Caco-2 (cell line): ENCODE measurements around the gene MASP1. TPM values are rescaled to one million over a fixed set of nuclear protein-coding genes. Genes with fewer than 3 reads are reported as not detected.

ENCODE experiments used
- BruUV-seq: library from RNA; stranded (reverse); fragments of 400-500 nt; replicated peaks from 2 replicates; lab custom pipeline; 2021; lab: Mats Ljungman, UMichigan
- CTCF ChIA-PET: fragments of 300-600 bp; sonication (Branson Sonifier 250); formaldehyde crosslinking; loops from one replicate; lab custom pipeline; 2022; ENCODE audit warnings: antibody characterized with exemption; lab: Charles Lee
- POLR2A ChIA-PET: fragments of 300-600 bp; sonication (Branson Sonifier 250); formaldehyde crosslinking; loops from one replicate; lab custom pipeline; 2022; ENCODE audit warnings: antibody characterized with exemption; lab: Charles Lee
- DNase-seq, 2 experiments: peaks; one replicate each; pipeline versions ENCODE4 v3.0.0 to v3.0.0-alpha.2; 2020 to 2022
- H3K27me3 ChIP-seq: replicated peaks from 2 replicates; pipeline ENCODE4 v1.6.0; 2011; ENCODE audit warnings: low read length; ENCODE audit not compliant: control insufficient read depth, insufficient read depth
- H3K36me3 ChIP-seq: 2 replicates; pipeline ENCODE4 v1.5.1; 2011; ENCODE audit warnings: low read length; ENCODE audit not compliant: control insufficient read depth, insufficient read depth
- H3K4me1 ChIP-seq: fragments of 250-450 bp; sonication (Bioruptor Pico); 2 replicates; pipeline ENCODE4 v1.5.1; 2020; ENCODE audit warnings: mild to moderate bottlenecking
- H3K4me3 ChIP-seq: 2 replicates; pipeline ENCODE4 v1.5.1; 2011; ENCODE audit warnings: low read depth, mild to moderate bottlenecking, control low read depth, low read length
- H3K9me3 ChIP-seq: fragments of 250-450 bp; sonication (Bioruptor Pico); 2 replicates; pipeline ENCODE4 v1.5.1; 2020; ENCODE audit warnings: mild to moderate bottlenecking, moderate library complexity
- H3K27ac Mint-ChIP-seq: one replicate; pipeline ENCODE4 v1.8.0; 2022; ENCODE audit warnings: mixed read lengths; ENCODE audit not compliant: unreplicated experiment
- H3K27me3 Mint-ChIP-seq: one replicate; pipeline ENCODE4 v1.8.0; 2022; ENCODE audit warnings: mixed read lengths; ENCODE audit not compliant: insufficient read depth, unreplicated experiment
- H3K36me3 Mint-ChIP-seq: one replicate; pipeline ENCODE4 v1.8.0; 2022; ENCODE audit warnings: mild to moderate bottlenecking, mixed read lengths; ENCODE audit not compliant: insufficient read depth, unreplicated experiment
- H3K4me1 Mint-ChIP-seq: one replicate; pipeline ENCODE4 v1.8.0; 2022; ENCODE audit warnings: low read depth, mixed read lengths; ENCODE audit not compliant: unreplicated experiment
- H3K4me3 Mint-ChIP-seq: one replicate; pipeline ENCODE4 v1.8.0; 2022; ENCODE audit warnings: mild to moderate bottlenecking, moderate library complexity, mixed read lengths; ENCODE audit not compliant: unreplicated experiment
- H3K9me3 Mint-ChIP-seq: one replicate; pipeline ENCODE4 v1.8.0; 2022; ENCODE audit warnings: mixed read lengths; ENCODE audit not compliant: unreplicated experiment
- intact Hi-C: fragments of 100-400 bp; cut with micrococcal nuclease; formaldehyde crosslinking; loops from one replicate; pipeline ENCODE4 v1.10.0; 2022; ENCODE audit not compliant: unreplicated experiment
- total RNA-seq: library from RNA; stranded (reverse); gene quantifications from 2 replicates; pipeline ENCODE4 v1.2.3, GENCODE V29; 2022
- TF ChIP-seq, protein P1 (sequence below), 2 experiments: fragments of 200-600 bp in 1 of 2; IDR thresholded peaks; 1 replicate in 1 of 2; 2 replicates in 1 of 2; pipeline versions ENCODE4 v1.5.1 to v1.8.0; 2011 to 2022; ENCODE audit warnings: antibody characterized with exemption in 1 of 2, control low read depth in 1 of 2, inconsistent platforms in 1 of 2, low read depth in 1 of 2, low read length in 1 of 2, mild to moderate bottlenecking in 1 of 2, moderate library complexity in 1 of 2; ENCODE audit not compliant: insufficient read depth in 1 of 2, severe bottlenecking in 1 of 2, unreplicated experiment in 1 of 2

Gene MASP1
- total RNA-seq, 1 experiment from 2014 or later: not detected

DNA sequence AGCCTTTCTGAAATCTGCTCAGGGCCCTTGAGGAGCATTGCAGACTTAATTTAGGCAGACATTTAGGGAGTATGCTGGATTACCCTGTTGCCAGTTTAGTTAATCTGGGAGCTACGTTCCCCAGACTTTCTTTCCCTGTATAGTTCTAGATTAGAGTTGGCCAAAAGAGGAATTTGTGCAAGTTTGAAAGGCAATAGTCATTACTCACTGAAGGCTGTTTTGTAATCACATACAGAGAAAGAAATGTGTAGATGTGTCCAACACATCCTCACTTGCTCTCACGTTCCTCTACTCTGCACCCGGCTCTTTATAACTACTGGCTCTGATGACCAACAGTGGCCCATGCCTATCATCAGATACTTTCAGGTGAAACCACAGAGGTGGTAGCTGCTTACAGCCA lies 24.2 kb downstream of the MASP1 start:
- H3K9me3 Mint-ChIP-seq: no peaks in the 10 kb centered on the region

DNA sequence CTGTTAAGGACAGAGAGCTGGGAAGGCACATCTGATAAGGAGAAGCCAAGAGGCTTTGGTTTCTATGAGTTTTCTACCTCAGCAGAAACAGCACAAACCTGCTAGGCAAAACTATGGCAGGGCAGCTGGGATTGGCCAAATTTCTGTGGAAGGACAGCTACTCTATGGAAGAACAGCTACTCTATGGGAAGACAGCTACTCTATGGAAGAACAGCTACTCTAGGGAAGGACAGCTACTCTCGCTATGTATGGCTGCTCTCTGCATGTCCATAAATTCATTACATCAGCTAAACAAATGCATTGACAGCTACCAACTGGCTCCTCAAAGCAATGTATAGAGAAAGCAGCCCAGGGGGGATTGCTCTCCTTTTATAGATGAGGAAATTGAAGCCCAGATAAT lies 24.8 kb downstream of the MASP1 start:
- Mint-ChIP-seq H3K9me3 (no peaks in the 10 kb centered on the region), H3K36me3 (no peaks in the 10 kb centered on the region), H3K27ac (no peak overlapping the region), H3K4me1 (peaks cover 21% of the 10 kb centered on the region), H3K27me3 (no peaks in the 10 kb centered on the region), H3K4me3 (no peak overlapping the region)
- ChIA-PET CTCF (no interaction called here), POLR2A (no interaction called here)
- peaks cover 27% of the 10 kb centered on the region for H3K4me1 ChIP-seq
- 0 out of 2 replicates have a peak, but pooled peaks cover 4% of the 10 kb centered on the region for H3K9me3 ChIP-seq
- intact Hi-C loops: no loop called here
- no peaks in the 10 kb centered on the region for H3K27me3 ChIP-seq
- no peak overlapping the region for H3K4me3 ChIP-seq
- TF ChIP-seq, protein P1, sequence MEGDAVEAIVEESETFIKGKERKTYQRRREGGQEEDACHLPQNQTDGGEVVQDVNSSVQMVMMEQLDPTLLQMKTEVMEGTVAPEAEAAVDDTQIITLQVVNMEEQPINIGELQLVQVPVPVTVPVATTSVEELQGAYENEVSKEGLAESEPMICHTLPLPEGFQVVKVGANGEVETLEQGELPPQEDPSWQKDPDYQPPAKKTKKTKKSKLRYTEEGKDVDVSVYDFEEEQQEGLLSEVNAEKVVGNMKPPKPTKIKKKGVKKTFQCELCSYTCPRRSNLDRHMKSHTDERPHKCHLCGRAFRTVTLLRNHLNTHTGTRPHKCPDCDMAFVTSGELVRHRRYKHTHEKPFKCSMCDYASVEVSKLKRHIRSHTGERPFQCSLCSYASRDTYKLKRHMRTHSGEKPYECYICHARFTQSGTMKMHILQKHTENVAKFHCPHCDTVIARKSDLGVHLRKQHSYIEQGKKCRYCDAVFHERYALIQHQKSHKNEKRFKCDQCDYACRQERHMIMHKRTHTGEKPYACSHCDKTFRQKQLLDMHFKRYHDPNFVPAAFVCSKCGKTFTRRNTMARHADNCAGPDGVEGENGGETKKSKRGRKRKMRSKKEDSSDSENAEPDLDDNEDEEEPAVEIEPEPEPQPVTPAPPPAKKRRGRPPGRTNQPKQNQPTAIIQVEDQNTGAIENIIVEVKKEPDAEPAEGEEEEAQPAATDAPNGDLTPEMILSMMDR (IDR thresholded peaks at IDR 0.05; ENCODE audit: insufficient read depth in 1 of 2, low read depth in 1 of 2, low read length in 1 of 2, severe bottlenecking in 1 of 2, unreplicated experiment in 1 of 2): no peak
- no peaks in the 10 kb centered on the region for H3K36me3 ChIP-seq
- no TSS peak for BruUV-seq
- no peak for DNase-seq

More for the DNA sequence above, 24.2 kb downstream of the MASP1 start:
- Mint-ChIP-seq H3K4me1 (peaks cover 16% of the 10 kb centered on the region), H3K27me3 (no peaks in the 10 kb centered on the region), H3K4me3 (no peak overlapping the region), H3K36me3 (no peaks in the 10 kb centered on the region), H3K27ac (no peak overlapping the region)
- no peaks in the 10 kb centered on the region for H3K27me3 ChIP-seq
- no peak overlapping the region for H3K4me3 ChIP-seq
- POLR2A ChIA-PET: no interaction called here
- 0 out of 2 replicates have a peak, but pooled peaks cover 4% of the 10 kb centered on the region for H3K9me3 ChIP-seq
- CTCF ChIA-PET: no interaction called here
- peaks cover 27% of the 10 kb centered on the region for H3K4me1 ChIP-seq
- TF ChIP-seq, protein P1 (IDR thresholded peaks at IDR 0.05; ENCODE audit: insufficient read depth in 1 of 2, low read depth in 1 of 2, low read length in 1 of 2, severe bottlenecking in 1 of 2, unreplicated experiment in 1 of 2): no peak
- H3K36me3 ChIP-seq: no peaks in the 10 kb centered on the region
- no peak for DNase-seq
- intact Hi-C loops: no loop called here
- no TSS peak for BruUV-seq

DNA sequence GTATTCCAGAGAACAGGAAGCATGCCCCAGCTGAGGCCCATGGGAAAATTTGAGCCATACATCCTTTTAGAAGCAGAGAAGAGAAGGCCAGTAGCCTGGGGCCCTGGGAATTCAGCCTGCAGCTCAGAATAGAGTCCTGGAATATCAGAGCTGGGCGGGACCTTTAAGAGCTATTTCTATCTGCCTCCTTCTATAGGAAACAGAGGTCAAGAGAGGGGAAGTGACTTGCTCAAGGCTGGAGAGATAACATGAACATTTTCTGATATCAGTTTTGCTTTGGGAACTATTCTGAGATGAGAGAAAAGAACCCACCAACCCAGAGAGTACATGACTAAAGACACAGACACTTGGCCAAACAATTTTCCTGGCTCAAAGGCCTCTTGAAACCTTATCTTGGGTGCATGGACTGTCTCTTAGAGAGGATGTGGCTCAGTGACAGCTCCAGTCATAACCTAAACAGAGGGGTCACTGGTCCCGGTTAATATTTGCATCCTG lies 26.0 kb downstream of the MASP1 start:
- Mint-ChIP-seq H3K27me3 (no peaks in the 10 kb centered on the region), H3K9me3 (no peaks in the 10 kb centered on the region), H3K4me1 (peaks cover 21% of the 10 kb centered on the region), H3K4me3 (no peak overlapping the region), H3K36me3 (no peaks in the 10 kb centered on the region), H3K27ac (no peak overlapping the region)
- H3K4me3 ChIP-seq: no peak overlapping the region
- DNase-seq: no peak
- ChIA-PET CTCF (no interaction called here), POLR2A (no interaction called here)
- intact Hi-C loops: no loop called here
- TF ChIP-seq, protein P1 (IDR thresholded peaks at IDR 0.05; ENCODE audit: insufficient read depth in 1 of 2, low read depth in 1 of 2, low read length in 1 of 2, severe bottlenecking in 1 of 2, unreplicated experiment in 1 of 2): no peak
- H3K4me1 ChIP-seq: peaks cover 27% of the 10 kb centered on the region
- no peaks in the 10 kb centered on the region for H3K27me3 ChIP-seq
- no peaks in the 10 kb centered on the region for H3K36me3 ChIP-seq
- BruUV-seq: no TSS peak
- H3K9me3 ChIP-seq: 0 out of 2 replicates have a peak, but pooled peaks cover 4% of the 10 kb centered on the region
